Tibial artery (tissue), 4 donors: ENCODE results near the gene SLC38A6.
"Not testable (repeated sequence)": the region's sequence is repeated elsewhere in the genome, so short reads cannot be mapped to it uniquely, and the experiment has no call there.

Source experiments
- DNase-seq, 2 donors: peaks; one replicate each; pipeline ENCODE4 v3.0.0-alpha.2; 2019
- H3K27ac ChIP-seq, 2 donors: fragments of 200-600 bp; sonication (generic) in 1 of 2; 1 replicate in 1 of 2; 2 replicates in 1 of 2; pipeline ENCODE4 v1.5.1; 2018 to 2019; ENCODE audit warnings: mild to moderate bottlenecking in 1 of 2
- H3K27me3 ChIP-seq, 2 donors: fragments of 200-600 bp; sonication (generic) in 1 of 2; one replicate each; pipeline versions ENCODE4 v1.5.1 to v1.6.0; 2016 to 2019
- H3K36me3 ChIP-seq, 3 donors: fragments of 200-600 bp; sonication (generic) in 2 of 3; one replicate each; pipeline ENCODE4 v1.5.1; 2016 to 2019; ENCODE audit warnings: mild to moderate bottlenecking in 2 of 3
- H3K4me1 ChIP-seq, 4 donors: fragments of 200-600 bp; sonication (generic) in 2 of 4; 1 replicate in 3 of 4; 2 replicates in 1 of 4; pipeline ENCODE4 v1.5.1; 2016 to 2019
- H3K4me3 ChIP-seq, 2 donors: fragments of 200-600 bp; sonication (generic) in 1 of 2; 1 replicate in 1 of 2; 2 replicates in 1 of 2; pipeline ENCODE4 v1.5.1; 2018 to 2019; ENCODE audit warnings: mild to moderate bottlenecking in 2 of 2
- H3K9me3 ChIP-seq, 3 donors: fragments of 200-600 bp; sonication (generic) in 1 of 3; one replicate each; pipeline ENCODE4 v1.5.1; 2016 to 2019
- CTCF ChIP-seq, 2 experiments: fragments of 200-600 bp in 1 of 2; fragments of 450-650 bp in 1 of 2; IDR thresholded peaks; one replicate each; pipeline ENCODE4 v1.5.1; 2017 to 2019; ENCODE audit warnings: antibody characterized with exemption in 2 of 2, mild to moderate bottlenecking in 1 of 2, moderate library complexity in 1 of 2
- intact Hi-C: fragments of 100-400 bp; cut with DNase I; formaldehyde crosslinking; loops from one replicate; pipeline ENCODE4 v1.15.0; 2023; ENCODE audit warnings: low total_unique reads

The SLC38A6 gene

GRCh38 chr14:61090432-61091216, 109.6 kb downstream of the SLC38A6 start:
- no peaks in the 10 kb centered on the region for H3K36me3 ChIP-seq
- no peaks in the 10 kb centered on the region for H3K9me3 ChIP-seq
- no peaks in the 10 kb centered on the region for H3K27me3 ChIP-seq
- DNase-seq, result no peak
- H3K4me3 ChIP-seq, result no peak overlapping the region
- no peak for TF ChIP-seq CTCF (IDR thresholded peaks at IDR 0.05)
- peak overlapping the region; percentile 49 to 56 for H3K27ac ChIP-seq
- peaks cover 0 to 25% (median 16%) of the 10 kb centered on the region in 4 donors for H3K4me1 ChIP-seq
- intact Hi-C loops, result no loop called here

- Histone ChIP-seq H3K27me3 (no peaks in the 10 kb centered on the region), H3K27ac (peak overlapping the region; percentile 49 to 56), H3K4me1 (peaks cover 0 to 25% (median 16%) of the 10 kb centered on the region in 4 donors), H3K4me3 (no peak overlapping the region), H3K9me3 (no peaks in the 10 kb centered on the region), H3K36me3 (no peaks in the 10 kb centered on the region)
- no peak for DNase-seq
- intact Hi-C loops, result no loop called here
- TF ChIP-seq CTCF (IDR thresholded peaks at IDR 0.05), result no peak
Observed at GRCh38 chr14:61091657-61092273, 110.7 kb downstream of the SLC38A6 start.

- H3K4me3 ChIP-seq, H3K27ac ChIP-seq, H3K27me3 ChIP-seq, H3K36me3 ChIP-seq, H3K9me3 ChIP-seq, DNase-seq, intact Hi-C loops: not testable (repeated sequence)
- peaks cover 2 to 19% (median 19%) of the 10 kb centered on the region in 4 donors for H3K4me1 ChIP-seq
Observed at GRCh38 chr14:61098096-61098495, 117.1 kb downstream of the SLC38A6 start.

- Histone ChIP-seq H3K4me3 (no peak overlapping the region), H3K27ac (no peak overlapping the region), H3K4me1 (peaks cover 6 to 25% (median 25%) of the 10 kb centered on the region in 4 donors), H3K27me3 (no peaks in the 10 kb centered on the region), H3K36me3 (peaks cover 0 to 8% (median 0%) of the 10 kb centered on the region in 3 donors), H3K9me3 (no peaks in the 10 kb centered on the region)
- intact Hi-C loops, result no loop called here
- no peak for DNase-seq
- no peak for TF ChIP-seq CTCF (IDR thresholded peaks at IDR 0.05)
Observed at GRCh38 chr14:61098721-61099120, 117.7 kb downstream of the SLC38A6 start.

GRCh38 chr14:61099216-61099835, 118.3 kb downstream of the SLC38A6 start:
- Histone ChIP-seq H3K27me3 (no peaks in the 10 kb centered on the region), H3K4me3 (no peak overlapping the region), H3K36me3 (peaks cover 0 to 8% (median 0%) of the 10 kb centered on the region in 3 donors), H3K9me3 (no peaks in the 10 kb centered on the region), H3K4me1 (peaks cover 6 to 31% (median 31%) of the 10 kb centered on the region in 4 donors), H3K27ac (no peak overlapping the region)
- DNase-seq, result no peak
- TF ChIP-seq CTCF (IDR thresholded peaks at IDR 0.05), result no peak
- intact Hi-C loops, result no loop called here
